SK-N-SH (cell line): ENCODE data around the gene CKMT2.

ENCODE experiments used
- CHD2 ChIP-seq: fragments of 150-350 bp; IDR thresholded peaks from 2 replicates; pipeline ENCODE4 v1.6.1; 2018; ENCODE audit warnings: low read length; ENCODE audit not compliant: partially characterized antibody
- EP300 ChIP-seq, 2 experiments: IDR thresholded peaks; 2 replicates each; pipeline versions ENCODE4 v1.4.0 to v1.6.1; 2012; ENCODE audit warnings: borderline replicate concordance in 1 of 2, low read depth in 1 of 2, low read length in 1 of 2
- EZH2phosphoT487 ChIP-seq: fragments of 200-600 bp; sonication (generic); IDR thresholded peaks from 2 replicates; pipeline ENCODE4 v1.6.1; 2017; ENCODE audit warnings: low read depth, mixed run types, mild to moderate bottlenecking, antibody characterized with exemption, moderate library complexity, borderline replicate concordance
- GABPA ChIP-seq: IDR thresholded peaks from 2 replicates; pipeline ENCODE4 v1.4.0; 2012; ENCODE audit warnings: low read depth, mild to moderate bottlenecking
- POLR2AphosphoS5 ChIP-seq: IDR thresholded peaks from 2 replicates; pipeline ENCODE4 v1.6.1; 2012; ENCODE audit warnings: low read depth, low read length
- RAD21 ChIP-seq: IDR thresholded peaks from 2 replicates; pipeline ENCODE4 v1.6.1; 2012; ENCODE audit warnings: mild to moderate bottlenecking, low read length
- RFX5 ChIP-seq: IDR thresholded peaks from 2 replicates; pipeline ENCODE4 v1.6.1; 2012; ENCODE audit warnings: mild to moderate bottlenecking, improper control_type of control experiment, low read length
- SIN3A ChIP-seq: IDR thresholded peaks from 2 replicates; pipeline ENCODE4 v1.6.1; 2012; ENCODE audit warnings: low read depth, mild to moderate bottlenecking, low read length, moderate library complexity, borderline replicate concordance
- TEAD4 ChIP-seq: IDR thresholded peaks from 2 replicates; pipeline ENCODE4 v1.4.0; 2012; ENCODE audit warnings: mild to moderate bottlenecking, borderline replicate concordance; ENCODE audit not compliant: insufficient read depth
- YY1 ChIP-seq: IDR thresholded peaks from 2 replicates; pipeline ENCODE4 v1.4.0; 2012; ENCODE audit warnings: low read depth, mild to moderate bottlenecking
- TF ChIP-seq, protein P1 (sequence below): fragments of 200-600 bp; sonication (generic); IDR thresholded peaks from 2 replicates; pipeline ENCODE4 v1.6.1; 2017; ENCODE audit warnings: antibody characterized with exemption, mild to moderate bottlenecking, moderate library complexity
- TF ChIP-seq, protein P2 (sequence below): fragments of 150-350 bp; IDR thresholded peaks from 2 replicates; pipeline ENCODE4 v1.6.1; 2016; ENCODE audit warnings: mild to moderate bottlenecking, low read depth, low read length

DNA sequence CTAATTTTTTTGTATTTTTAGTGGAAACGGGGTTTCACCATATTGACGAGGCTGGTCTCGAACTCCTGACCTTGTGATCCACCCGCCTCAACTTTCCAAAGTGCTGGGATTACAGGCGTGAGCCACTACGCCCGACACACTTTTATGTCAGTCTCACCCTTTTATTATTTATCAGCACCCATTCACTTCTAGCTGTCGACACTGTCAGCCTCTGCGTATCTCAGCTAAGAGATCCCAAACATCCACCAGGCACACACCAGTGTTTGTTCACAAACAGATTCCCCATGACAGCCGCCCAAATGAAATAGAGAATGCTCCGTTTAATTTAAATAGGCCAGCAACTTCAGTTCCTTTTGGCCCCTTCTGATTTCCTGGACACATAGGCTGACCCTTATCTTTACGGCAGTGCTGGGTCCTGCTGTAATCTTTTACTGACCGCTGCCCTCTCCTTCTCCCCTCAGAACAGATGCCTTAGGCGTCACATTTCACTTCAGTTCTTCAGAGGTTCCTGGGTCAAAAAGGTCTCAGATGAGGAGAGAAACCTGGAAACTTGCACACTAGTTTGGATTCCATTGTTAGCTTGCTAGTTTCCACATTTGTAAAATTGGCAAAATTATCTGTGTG, 43.1 kb upstream of the CKMT2 start:
- TF ChIP-seq CHD2 = no peak
- no peak for TF ChIP-seq EP300 (IDR thresholded peaks at IDR 0.05; ENCODE audit: borderline replicate concordance in 1 of 2, low read depth in 1 of 2, low read length in 1 of 2)
- no peak for TF ChIP-seq TEAD4
- TF ChIP-seq POLR2AphosphoS5 = no peak
- no peak for TF ChIP-seq GABPA
- no peak for TF ChIP-seq RFX5
- TF ChIP-seq, protein P1, sequence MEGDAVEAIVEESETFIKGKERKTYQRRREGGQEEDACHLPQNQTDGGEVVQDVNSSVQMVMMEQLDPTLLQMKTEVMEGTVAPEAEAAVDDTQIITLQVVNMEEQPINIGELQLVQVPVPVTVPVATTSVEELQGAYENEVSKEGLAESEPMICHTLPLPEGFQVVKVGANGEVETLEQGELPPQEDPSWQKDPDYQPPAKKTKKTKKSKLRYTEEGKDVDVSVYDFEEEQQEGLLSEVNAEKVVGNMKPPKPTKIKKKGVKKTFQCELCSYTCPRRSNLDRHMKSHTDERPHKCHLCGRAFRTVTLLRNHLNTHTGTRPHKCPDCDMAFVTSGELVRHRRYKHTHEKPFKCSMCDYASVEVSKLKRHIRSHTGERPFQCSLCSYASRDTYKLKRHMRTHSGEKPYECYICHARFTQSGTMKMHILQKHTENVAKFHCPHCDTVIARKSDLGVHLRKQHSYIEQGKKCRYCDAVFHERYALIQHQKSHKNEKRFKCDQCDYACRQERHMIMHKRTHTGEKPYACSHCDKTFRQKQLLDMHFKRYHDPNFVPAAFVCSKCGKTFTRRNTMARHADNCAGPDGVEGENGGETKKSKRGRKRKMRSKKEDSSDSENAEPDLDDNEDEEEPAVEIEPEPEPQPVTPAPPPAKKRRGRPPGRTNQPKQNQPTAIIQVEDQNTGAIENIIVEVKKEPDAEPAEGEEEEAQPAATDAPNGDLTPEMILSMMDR = no peak
- no peak for TF ChIP-seq SIN3A
- TF ChIP-seq YY1 = no peak
- TF ChIP-seq, protein P2, sequence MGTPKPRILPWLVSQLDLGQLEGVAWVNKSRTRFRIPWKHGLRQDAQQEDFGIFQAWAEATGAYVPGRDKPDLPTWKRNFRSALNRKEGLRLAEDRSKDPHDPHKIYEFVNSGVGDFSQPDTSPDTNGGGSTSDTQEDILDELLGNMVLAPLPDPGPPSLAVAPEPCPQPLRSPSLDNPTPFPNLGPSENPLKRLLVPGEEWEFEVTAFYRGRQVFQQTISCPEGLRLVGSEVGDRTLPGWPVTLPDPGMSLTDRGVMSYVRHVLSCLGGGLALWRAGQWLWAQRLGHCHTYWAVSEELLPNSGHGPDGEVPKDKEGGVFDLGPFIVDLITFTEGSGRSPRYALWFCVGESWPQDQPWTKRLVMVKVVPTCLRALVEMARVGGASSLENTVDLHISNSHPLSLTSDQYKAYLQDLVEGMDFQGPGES = no peak
- TF ChIP-seq RAD21 = no peak
- no peak for TF ChIP-seq EZH2phosphoT487
